IPS-18a (cell line): ENCODE data around the gene TNIK.

Experiments used
- H3K27ac ChIP-seq: one replicate; pipeline ENCODE4 v1.5.1; 2013; ENCODE audit warnings: low read length
- H3K27me3 ChIP-seq: one replicate; pipeline ENCODE4 v1.6.1; 2013; ENCODE audit warnings: mild to moderate bottlenecking, low read length; ENCODE audit not compliant: control insufficient read depth, insufficient read depth
- H3K36me3 ChIP-seq: one replicate; pipeline ENCODE4 v1.6.1; 2013; ENCODE audit warnings: low read depth, low read length; ENCODE audit not compliant: control insufficient read depth
- H3K4me1 ChIP-seq: one replicate; pipeline ENCODE4 v1.6.1; 2013; ENCODE audit warnings: low read depth, low read length; ENCODE audit not compliant: control insufficient read depth
- H3K4me3 ChIP-seq: one replicate; pipeline ENCODE4 v1.5.1; 2013; ENCODE audit warnings: low read length
- H3K9ac ChIP-seq: one replicate; pipeline ENCODE4 v1.6.1; 2013; ENCODE audit warnings: mild to moderate bottlenecking, low read length, moderate library complexity
- H3K9me3 ChIP-seq: one replicate; pipeline ENCODE4 v1.6.1; 2013; ENCODE audit warnings: low read depth, low read length; ENCODE audit not compliant: control insufficient read depth

Gene TNIK

GRCh38 chr3:171491361-171491760 lies 31.2 kb upstream of the TNIK start:
- no peaks in the 10 kb centered on the region for H3K9me3 ChIP-seq
- no peak overlapping the region for H3K9ac ChIP-seq
- no peaks in the 10 kb centered on the region for H3K36me3 ChIP-seq
- no peak overlapping the region for H3K27ac ChIP-seq
- H3K4me1 ChIP-seq = no peaks in the 10 kb centered on the region
- H3K27me3 ChIP-seq = no peaks in the 10 kb centered on the region
- H3K4me3 ChIP-seq = no peak overlapping the region

- Histone ChIP-seq H3K9ac (no peak overlapping the region), H3K27me3 (no peaks in the 10 kb centered on the region), H3K27ac (no peak overlapping the region), H3K4me1 (no peaks in the 10 kb centered on the region), H3K9me3 (no peaks in the 10 kb centered on the region), H3K36me3 (no peaks in the 10 kb centered on the region), H3K4me3 (no peak overlapping the region)
Measured at GRCh38 chr3:171490901-171491300, 30.7 kb upstream of the TNIK start.

- H3K4me3 ChIP-seq = no peak overlapping the region
- no peaks in the 10 kb centered on the region for H3K4me1 ChIP-seq
- no peaks in the 10 kb centered on the region for H3K9me3 ChIP-seq
- H3K27ac ChIP-seq = no peak overlapping the region
- no peak overlapping the region for H3K9ac ChIP-seq
- H3K36me3 ChIP-seq = no peaks in the 10 kb centered on the region
- no peaks in the 10 kb centered on the region for H3K27me3 ChIP-seq
Measured at GRCh38 chr3:171489348-171489747, 29.1 kb upstream of the TNIK start.

- H3K27ac ChIP-seq = no peak overlapping the region
- H3K4me3 ChIP-seq = no peak overlapping the region
- H3K27me3 ChIP-seq = no peaks in the 10 kb centered on the region
Measured at GRCh38 chr3:171488479-171488878, 28.3 kb upstream of the TNIK start.

GRCh38 chr3:171487382-171487781 lies 27.2 kb upstream of the TNIK start:
- no peak overlapping the region for H3K4me3 ChIP-seq
- no peak overlapping the region for H3K27ac ChIP-seq
- H3K27me3 ChIP-seq = no peaks in the 10 kb centered on the region
- no peaks in the 10 kb centered on the region for H3K9me3 ChIP-seq
- H3K36me3 ChIP-seq = no peaks in the 10 kb centered on the region
- H3K9ac ChIP-seq = no peak overlapping the region
- no peaks in the 10 kb centered on the region for H3K4me1 ChIP-seq

More at GRCh38 chr3:171488479-171488878, 28.3 kb upstream of the TNIK start:
- Histone ChIP-seq H3K9ac (no peak overlapping the region), H3K4me1 (no peaks in the 10 kb centered on the region), H3K9me3 (no peaks in the 10 kb centered on the region), H3K36me3 (no peaks in the 10 kb centered on the region)

GRCh38 chr3:171485338-171485737 lies 25.1 kb upstream of the TNIK start:
- H3K4me1 ChIP-seq = no peaks in the 10 kb centered on the region
- no peaks in the 10 kb centered on the region for H3K36me3 ChIP-seq
- H3K4me3 ChIP-seq = no peak overlapping the region
- no peaks in the 10 kb centered on the region for H3K9me3 ChIP-seq
- H3K27me3 ChIP-seq = no peaks in the 10 kb centered on the region
- H3K27ac ChIP-seq = no peak overlapping the region
- H3K9ac ChIP-seq = no peak overlapping the region

- H3K4me1 ChIP-seq = no peaks in the 10 kb centered on the region
- H3K36me3 ChIP-seq = no peaks in the 10 kb centered on the region
- no peaks in the 10 kb centered on the region for H3K27me3 ChIP-seq
- no peaks in the 10 kb centered on the region for H3K9me3 ChIP-seq
- H3K4me3 ChIP-seq = no peak overlapping the region
- no peak overlapping the region for H3K9ac ChIP-seq
- no peak overlapping the region for H3K27ac ChIP-seq
Measured at GRCh38 chr3:171481011-171481410, 20.8 kb upstream of the TNIK start.

GRCh38 chr3:171480526-171480925 lies 20.3 kb upstream of the TNIK start:
- H3K27me3 ChIP-seq = no peaks in the 10 kb centered on the region
- H3K27ac ChIP-seq = no peak overlapping the region
- no peak overlapping the region for H3K4me3 ChIP-seq
- H3K9me3 ChIP-seq = no peaks in the 10 kb centered on the region
- no peak overlapping the region for H3K9ac ChIP-seq
- H3K36me3 ChIP-seq = no peaks in the 10 kb centered on the region
- no peaks in the 10 kb centered on the region for H3K4me1 ChIP-seq

GRCh38 chr3:171476532-171477102 lies 16.4 kb upstream of the TNIK start:
- Histone ChIP-seq H3K9ac (no peak overlapping the region), H3K27ac (no peak overlapping the region), H3K4me1 (no peaks in the 10 kb centered on the region), H3K9me3 (no peaks in the 10 kb centered on the region), H3K27me3 (no peaks in the 10 kb centered on the region), H3K4me3 (no peak overlapping the region), H3K36me3 (no peaks in the 10 kb centered on the region)

- Histone ChIP-seq H3K9ac (no peak overlapping the region), H3K27me3 (no peaks in the 10 kb centered on the region), H3K4me3 (no peak overlapping the region), H3K4me1 (no peaks in the 10 kb centered on the region), H3K36me3 (no peaks in the 10 kb centered on the region), H3K27ac (no peak overlapping the region), H3K9me3 (no peaks in the 10 kb centered on the region)
Measured at GRCh38 chr3:171472552-171472951, 12.3 kb upstream of the TNIK start.

GRCh38 chr3:171470714-171471227 lies 10.6 kb upstream of the TNIK start:
- H3K27ac ChIP-seq = no peak overlapping the region
- H3K36me3 ChIP-seq = no peaks in the 10 kb centered on the region
- H3K27me3 ChIP-seq = no peaks in the 10 kb centered on the region
- no peaks in the 10 kb centered on the region for H3K9me3 ChIP-seq
- H3K9ac ChIP-seq = no peak overlapping the region
- H3K4me1 ChIP-seq = no peaks in the 10 kb centered on the region
- H3K4me3 ChIP-seq = no peak overlapping the region

GRCh38 chr3:171469376-171469775 lies 9.2 kb upstream of the TNIK start:
- no peaks in the 10 kb centered on the region for H3K4me1 ChIP-seq
- no peaks in the 10 kb centered on the region for H3K27me3 ChIP-seq
- no peak overlapping the region for H3K9ac ChIP-seq
- H3K9me3 ChIP-seq = no peaks in the 10 kb centered on the region
- H3K4me3 ChIP-seq = no peak overlapping the region
- no peaks in the 10 kb centered on the region for H3K36me3 ChIP-seq
- no peak overlapping the region for H3K27ac ChIP-seq
